GM19452 (cell line): ENCODE measurements around the gene BIK.

Experiments used
- ATAC-seq: cut with Tn5 transposase; IDR thresholded peaks from one replicate; pipeline ENCODE4 v1.9.1; 2021; ENCODE audit not compliant: unreplicated experiment

The BIK gene, protein sequence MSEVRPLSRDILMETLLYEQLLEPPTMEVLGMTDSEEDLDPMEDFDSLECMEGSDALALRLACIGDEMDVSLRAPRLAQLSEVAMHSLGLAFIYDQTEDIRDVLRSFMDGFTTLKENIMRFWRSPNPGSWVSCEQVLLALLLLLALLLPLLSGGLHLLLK

DNA sequence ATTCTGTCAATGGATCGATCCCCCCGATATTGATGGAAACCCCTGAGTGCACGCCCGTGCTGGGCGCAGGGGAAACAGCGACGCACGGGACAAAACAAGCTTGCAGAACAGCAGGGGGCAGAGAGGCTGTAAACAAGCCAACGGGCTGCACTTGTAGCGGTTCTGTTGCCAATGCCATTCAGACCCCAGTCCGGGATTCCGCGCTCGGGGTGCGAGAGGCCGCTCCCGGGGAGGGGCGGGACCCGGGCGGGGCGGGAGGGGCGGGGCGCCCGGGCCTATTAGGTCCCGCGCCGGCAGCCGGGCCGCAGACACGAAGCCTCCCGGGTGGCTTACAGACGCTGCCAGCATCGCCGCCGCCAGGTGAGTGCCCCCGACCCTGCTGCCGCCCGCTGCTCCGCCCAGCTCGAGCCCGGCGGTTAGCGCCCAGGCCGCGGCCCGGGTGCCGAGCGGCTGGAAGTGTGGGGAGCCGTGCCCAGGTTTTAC, at the start of gene BIK:
Gene BIK (plus strand): TSS at position 307 of the 483 bp plus-strand sequence. CDS start 13,273 bp downstream, outside the sequence.
- ATAC-seq: no peak

DNA sequence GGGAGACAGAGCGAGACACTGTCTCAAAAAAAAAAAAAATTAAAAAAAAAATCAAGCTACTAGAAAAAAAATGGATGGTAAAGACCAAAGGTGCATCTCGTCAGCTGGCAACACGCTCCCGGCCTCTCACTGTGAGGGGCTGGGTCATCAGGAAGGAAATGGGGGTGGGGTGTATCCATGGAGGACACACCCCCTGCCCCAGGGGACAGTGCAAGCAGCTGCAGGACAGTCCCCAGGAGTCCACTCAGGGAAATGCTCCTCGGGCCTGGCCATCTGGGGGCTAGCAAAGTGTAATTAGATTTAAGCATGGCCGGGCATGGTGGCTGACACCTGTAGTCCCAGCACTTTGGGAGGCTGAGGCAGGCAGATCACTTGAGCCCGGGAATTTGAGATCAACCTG, 44.4 kb upstream of the BIK start:
- ATAC-seq: no peak

DNA sequence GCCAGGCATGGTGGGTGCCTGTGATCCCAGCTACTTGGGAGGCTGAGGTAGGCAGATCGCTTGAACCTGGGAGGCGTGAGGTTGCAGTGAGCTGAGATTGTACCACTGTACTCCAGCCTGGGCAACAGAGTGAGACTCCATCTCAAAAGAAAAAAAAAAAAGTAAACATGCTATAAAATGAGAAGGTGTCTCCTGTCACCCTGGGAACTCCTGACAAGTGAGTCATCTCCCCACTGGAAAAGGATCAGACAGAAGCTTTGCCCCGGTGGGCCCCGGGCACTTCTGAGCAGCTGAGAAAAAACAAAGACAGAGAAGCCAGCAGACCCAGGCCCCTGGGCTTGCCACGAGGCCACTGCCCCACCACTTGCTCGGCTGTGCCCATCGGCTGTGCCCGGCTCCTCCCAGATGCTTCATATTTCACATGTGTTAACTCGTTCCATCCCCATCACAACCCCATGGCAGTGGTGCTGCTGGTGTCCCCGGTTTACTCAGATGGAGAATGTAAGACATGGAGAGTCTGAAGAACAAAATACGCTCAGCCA, 43.6 kb upstream of the BIK start:
- no peak for ATAC-seq

DNA sequence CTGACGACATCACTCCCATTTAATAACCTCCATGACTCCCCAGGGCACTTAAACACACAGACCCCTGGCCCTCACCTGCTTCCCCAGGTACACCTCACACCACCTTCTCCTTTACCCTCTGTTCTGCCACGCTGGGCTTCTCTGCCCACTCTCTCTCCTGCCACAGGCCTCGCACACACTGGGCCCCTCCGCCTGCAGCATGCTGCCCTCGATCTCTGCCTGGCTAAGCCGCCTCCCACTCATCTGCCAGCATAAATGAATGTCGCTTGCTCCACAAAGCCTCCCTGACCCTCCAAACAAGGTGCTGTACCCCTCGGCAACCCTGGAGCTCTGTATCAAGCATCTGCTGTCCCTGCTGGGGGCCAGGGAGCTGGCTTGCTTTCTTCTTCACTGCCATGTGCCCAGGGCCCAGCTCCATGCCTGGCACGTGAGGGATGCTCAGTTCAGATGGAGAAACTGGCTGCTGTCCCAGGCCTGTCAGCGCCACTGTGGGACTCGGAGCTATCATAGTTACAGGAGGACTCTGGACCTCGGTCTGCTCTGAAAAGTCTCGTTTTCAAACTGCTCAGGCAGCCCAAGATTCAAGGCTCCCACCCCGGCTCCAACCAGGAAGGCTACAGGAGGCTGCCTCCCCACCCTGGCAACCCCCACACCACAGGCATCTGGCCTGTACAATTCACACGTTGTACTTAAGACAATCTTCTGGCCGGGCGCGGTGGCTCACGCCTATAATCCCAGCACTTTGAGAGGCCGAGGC, 33.3 kb upstream of the BIK start:
- no peak for ATAC-seq

DNA sequence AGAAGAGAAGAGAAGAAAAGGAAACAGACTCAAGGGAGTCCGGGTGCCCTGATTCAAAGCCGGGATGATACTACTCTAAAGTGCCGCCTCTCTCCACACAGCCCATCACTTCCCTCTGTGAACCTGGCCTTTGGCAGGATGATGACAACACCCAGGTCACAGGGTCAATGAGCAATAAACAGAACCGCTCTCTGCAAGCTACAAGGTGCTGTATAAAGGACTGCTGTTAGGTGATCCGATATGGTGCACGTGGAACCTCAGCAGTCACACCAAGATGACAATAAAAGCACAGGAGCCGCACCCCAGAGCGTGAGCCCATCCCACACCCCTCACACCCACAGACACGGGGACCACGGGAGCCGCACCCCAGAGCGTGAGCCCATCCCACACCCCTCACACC, 32.0 kb upstream of the BIK start:
- ATAC-seq: no peak

DNA sequence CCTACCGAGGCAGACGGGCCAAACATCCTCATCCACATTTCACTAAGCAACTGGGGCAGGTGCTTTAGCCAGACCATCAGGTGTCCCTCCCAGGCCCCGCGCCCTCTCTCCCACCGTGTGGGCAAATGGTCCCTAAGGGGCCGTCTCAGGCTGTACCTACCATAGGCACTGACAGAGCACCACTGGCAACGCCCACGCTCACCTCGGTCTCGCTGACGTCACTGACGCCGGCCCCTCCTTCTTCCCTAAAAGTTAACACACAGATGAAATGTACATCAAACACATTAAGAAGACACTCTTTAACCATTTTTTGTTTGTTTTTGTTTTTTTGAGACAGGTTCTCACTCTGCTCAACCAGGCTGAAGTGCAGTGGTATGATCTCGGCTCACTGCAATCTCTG, 30.8 kb upstream of the BIK start:
- no peak for ATAC-seq

DNA sequence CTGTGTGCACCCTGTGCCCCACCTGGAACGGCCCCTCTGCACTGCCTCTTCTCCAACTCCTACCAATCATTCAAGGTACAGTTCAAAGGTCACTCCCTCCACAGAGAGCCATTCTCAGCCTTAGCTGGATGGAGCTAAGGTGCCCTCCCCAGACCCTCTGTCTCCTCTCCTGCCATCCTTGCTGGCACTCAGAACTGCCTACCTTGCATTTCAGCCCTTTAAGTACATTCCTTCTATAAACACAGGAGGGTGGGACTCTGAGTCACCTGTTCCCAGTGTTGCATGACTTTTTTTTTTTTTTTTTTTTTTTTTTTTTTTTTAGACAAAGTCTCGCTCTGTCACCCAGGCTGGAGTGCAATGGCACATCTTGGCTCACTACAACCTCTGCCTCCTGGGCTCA, 29.9 kb upstream of the BIK start:
- no peak for ATAC-seq

DNA sequence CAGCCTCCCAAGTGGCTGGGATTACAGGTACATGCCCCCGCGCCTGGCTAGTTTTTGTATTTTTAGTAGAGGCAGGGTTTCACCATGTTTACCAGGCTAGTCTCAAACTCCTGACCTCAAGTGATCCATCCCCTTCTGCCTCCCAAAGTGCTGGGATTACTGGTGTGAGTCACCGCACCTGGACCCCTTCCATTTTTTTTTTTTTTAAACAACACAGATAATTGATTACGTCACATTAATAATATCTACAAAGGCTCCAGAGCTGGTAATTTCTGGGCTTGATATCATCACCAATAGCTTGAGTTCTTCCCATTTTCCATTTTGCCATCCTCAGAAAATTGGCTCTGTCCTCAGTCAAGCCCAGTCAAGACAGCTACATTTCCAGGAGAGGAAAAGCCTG, 28.6 kb upstream of the BIK start:
- no peak for ATAC-seq

DNA sequence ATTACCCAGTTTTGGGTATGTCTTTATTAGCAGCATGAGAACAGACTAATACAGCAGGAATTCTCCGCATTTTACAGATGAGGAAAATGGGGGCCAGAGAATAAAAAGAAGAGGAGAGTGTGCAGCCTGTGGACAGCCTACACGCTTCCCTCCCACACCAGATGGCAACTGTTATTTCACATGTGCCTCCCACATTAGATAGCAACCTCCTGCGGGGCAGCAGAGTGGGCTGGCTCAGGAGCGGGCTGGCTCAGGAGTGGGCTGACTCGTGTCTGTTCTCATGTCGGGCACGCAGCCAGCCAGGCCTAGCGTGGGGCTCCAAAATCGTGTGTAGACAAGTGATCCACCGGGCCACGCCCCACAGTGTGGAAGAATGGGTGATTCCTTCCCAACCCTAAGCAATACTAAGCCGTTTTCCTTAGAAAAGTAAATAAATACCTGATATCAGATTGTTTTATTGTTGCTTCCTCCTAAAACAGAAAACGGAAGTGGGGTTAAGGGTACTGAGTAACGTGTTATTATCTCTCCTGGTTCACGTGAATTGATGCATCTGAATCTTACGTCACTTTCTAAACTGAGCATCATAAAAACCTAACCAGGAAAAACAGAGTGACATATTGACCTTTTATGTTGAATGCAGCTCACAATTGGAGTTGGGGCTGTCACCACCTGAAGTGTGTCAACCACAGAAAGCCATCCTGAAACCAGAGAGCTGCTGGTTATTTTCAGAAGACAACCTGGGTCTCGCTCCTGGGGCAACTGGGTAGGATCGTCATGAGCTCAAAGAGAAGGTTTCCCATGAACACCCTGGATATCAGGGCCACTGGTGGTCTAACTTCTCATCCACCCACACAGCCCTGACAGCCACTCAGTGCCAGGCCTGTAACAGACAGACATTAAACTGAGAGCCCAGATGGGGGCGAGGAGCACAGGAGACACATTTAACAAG, 24.6 kb upstream of the BIK start:
- ATAC-seq: no peak

DNA sequence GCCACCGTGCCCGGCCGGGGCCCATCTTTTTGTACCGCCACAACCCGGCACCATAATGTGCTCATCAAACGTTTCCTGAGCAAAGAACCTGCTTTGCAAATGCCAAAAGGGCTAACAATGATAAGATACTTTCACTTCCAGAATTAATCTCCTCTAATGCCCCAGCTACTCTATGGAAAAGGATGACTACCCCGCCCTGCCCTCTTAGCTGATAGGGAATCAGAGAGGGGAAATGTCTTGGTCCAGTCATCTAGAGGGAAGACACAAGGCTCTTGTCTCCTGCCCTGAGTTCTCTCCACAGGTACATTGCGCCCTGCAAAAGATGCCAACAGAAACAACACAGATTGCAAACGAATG, 21.9 kb upstream of the BIK start:
- no peak for ATAC-seq

DNA sequence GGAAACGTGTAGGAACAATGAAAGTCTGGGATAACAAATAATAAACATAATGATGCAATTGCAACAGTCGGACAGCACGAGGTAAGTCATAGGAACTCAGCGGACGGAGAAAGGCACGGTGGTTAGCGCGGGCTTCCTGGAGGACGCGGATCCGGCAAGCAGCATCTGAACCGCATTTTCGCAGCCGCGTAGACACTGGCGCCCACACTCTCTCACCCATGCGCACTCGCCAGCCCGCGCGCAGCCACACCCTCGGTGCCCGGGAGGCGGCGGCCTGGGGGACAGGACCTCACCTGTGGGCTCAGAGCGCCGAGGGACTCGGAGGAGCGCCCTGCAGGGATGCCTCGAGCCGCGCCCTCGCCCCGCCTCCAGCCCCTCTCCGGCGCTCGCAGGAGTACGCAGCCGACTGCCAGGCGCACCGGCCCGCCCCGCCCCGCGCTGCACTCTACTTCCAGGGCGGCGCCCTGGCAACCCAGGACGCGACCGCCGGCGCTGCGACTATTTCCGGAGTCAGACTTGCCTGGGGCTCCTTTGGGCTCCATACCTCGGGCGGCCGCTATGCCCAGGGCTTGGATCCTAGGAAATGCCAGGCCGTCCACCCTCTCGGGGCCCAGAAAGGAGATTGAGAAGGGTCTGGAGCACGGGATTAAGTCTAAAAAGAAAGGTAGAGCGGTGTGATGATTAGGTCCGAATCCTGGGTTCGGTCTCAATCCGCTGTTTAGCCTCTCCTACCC, 21.4 kb upstream of the BIK start, which contains the start of gene TTLL1:
Gene TTLL1 (minus strand): TSS at position 408 of the 734 bp plus-strand sequence. CDS start 13,805 bp downstream, outside the sequence.
- ATAC-seq: peak; percentile 79

DNA sequence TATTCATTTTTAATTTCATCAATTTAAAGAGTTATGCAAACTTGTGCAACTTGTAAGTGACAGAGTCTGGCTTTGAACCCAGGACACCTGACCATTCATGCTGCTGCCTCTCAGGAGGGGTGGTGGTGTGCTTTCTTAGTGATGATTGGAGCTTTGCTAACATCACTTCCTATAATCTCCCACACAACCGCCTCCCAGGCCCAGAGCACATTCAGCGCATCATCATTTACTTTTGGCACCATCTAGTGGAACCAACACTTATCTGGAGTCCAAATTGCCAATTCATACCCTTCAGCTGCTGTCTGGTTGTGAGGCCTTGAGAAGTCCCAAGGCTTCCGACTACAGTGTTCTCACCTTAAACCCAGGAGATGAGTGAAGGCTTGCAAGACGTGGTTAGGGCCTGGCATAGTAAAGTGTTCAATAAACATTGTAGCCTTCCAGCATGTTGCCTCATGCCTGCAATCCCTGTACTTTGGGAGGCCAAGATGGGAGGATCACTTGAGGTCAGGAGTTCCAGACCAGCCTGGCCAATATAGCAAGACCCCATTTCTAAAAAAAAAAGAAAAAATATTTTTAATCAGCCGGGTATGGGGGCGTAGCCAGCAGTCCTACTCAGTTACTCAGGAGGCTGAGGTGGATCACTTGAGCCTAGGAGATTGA, 20.3 kb upstream of the BIK start:
- no peak for ATAC-seq

DNA sequence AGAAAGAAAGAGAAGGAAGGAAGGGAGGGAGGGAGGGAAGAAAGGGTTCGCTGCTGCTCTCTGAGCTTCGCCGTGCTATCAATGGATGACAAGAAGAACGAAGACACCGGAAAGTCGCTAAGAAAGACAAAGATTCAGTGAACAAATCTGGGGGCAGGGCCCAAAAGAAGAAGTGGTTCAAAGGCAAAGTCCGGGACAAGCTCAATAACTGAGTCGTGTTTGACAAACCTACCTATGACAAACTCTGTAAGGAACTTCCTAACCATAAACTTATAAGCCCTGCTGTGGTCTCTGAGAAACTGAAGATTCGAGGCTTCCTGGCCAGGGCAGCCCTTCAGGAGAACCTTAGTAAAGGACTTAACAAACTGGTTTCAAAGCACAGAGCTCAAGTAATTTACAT, 18.5 kb upstream of the BIK start:
- no peak for ATAC-seq

DNA sequence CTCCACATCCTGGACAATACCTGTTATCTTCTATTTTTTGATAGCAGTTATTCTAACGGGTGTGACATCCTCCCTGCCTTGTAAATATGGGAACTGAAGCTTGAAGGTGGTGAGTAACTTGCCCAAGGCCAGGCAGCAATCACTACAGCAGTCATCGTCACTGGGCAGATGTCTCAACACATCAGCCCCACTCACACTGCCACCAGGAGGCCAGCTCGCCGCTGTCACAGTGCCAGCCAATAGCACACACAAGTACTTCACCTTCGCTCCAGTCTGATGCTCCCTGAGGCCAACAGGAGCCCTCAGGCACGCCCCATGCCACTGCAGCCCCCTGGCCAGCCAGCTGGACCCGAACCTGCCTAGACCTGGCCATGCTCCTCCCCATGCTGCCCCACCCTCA, 16.5 kb upstream of the BIK start:
- no peak for ATAC-seq

DNA sequence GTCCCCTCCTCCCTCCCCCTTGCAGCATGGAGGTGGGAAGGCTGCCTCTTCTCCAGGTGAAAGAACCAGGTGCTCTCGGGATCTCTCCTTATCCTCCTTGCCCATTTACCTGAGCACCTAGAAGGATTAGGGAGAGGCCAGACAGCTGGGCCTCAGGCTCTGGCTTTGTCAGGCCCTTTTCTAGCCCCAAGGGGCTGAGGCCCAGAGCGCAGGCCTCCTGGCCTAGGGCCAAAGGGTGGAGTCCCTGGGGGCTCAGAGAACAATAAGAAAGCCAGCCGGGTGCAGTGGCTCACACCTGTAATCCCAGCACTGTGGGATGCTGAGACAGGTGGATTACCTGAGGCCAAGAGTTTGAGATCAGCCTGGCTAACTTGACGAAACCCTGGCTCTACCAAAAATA, 16.0 kb upstream of the BIK start:
- ATAC-seq: no peak

DNA sequence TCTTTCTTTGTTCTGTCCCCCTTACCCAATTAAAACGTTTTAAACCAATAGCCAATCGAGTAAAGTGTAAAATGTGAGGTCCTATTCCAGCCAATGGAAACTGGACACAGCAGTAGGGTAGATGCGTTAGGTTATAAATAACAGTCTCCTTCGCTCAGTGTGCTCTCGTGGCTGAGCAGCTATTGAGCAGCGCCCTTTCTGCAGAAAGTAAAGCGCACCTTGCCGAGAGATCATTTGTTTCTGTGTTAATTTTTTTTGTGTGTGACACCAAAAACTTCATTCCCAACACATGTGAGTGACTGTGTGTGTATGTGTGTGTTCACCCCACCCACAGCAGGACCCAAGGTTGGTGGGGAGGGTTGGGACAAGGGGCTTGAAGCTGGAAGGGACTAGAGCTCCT, 14.1 kb upstream of the BIK start:
- no peak for ATAC-seq

DNA sequence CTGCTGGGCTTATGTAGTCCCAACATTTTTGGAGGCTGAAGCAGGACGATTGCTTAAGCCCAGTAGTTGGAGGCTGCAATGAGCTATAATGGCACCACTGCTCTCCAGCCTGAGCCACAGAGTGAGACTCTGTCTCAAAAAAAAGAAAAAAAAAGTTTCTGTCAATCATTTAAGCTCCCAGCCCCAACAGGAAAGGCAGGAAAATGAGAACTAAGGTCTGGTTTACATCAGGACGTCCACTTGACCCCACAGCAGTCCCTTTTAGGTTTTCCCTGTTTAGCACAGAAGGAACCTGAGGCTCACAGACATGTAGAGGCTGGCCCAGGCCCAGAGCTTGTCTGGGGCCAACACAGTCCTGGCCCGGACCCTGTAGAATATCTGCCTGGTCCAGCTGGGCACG, 12.2 kb upstream of the BIK start:
- no peak for ATAC-seq

DNA sequence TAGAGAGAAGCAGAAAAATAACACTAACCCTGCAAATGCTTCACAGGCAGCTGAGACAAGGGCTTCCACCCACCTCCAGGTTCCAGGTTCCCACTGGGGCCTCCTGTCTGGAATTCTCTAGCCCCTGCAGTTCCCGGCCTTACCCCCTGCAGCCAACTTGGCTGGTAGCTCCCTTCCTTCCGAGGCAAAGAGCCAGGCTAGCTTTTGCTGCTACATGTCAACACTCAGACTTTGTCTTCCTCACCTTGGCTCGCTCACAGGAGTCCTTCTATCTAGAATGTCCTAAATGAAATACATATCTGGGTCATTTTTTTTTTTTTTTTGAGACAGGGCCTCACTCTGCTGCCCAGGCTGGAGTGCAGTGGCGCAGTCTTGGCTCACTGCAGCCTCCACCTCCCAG, 11.5 kb upstream of the BIK start:
- no peak for ATAC-seq

DNA sequence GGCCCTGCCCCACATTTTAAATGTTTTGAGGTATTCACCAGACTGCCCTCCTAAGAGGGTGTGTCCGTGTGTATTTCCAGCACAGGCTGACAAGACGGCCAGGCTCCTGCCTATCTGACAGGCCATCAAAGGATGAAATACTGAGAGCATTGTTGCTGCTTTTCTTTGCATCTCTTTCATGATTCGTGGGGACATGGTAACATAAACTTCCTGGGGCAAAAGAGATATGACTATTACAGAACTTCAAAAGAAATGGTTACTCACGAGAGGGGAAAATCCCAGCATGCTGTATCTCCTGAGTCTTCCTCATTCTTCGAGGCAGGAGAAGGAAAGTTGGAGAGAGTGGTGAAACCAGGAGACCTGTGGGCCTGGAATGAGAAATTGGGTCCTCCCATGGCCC, 10.3 kb upstream of the BIK start:
- no peak for ATAC-seq

DNA sequence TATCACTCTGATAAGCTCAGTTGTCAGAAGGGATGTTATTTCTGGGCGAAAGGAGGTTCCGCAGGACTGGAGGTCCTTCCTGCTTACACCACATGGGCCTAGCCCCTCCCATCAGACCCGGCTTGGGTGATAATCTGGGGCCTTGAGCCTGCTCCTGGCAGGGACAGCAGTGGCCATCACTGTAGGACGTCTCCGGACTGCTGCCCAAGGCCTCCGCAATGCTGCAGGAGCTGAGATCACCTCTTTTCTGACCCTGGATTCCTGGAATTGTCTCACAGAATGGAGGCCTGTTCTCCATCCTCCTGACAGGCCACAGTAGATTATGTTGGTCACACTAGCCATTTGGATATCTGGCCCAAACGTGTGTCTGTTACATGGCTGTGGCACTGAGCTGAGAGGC, 9.2 kb upstream of the BIK start:
- no peak for ATAC-seq
